ENCODE data around the gene SETBP1.

DNA sequence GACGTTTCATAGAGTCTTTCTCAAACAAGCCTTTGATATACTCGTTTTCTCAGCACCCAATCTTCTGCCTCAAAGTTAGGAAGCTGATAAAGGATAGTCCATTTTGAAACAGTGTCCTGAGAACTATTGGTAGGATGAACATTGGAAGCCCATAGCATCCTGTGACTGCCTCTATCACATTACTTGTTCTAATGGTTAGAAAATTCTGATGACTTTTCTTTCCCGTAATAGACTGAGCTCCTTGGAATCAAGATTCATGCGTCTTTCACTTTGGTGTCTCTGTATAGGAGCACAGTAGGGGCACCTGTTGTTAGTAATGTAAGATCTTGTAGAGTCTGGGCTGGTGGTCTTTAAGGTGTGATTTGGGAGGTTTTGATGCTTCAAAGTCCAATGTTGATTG, 87.1 kb downstream of the SETBP1 start:
- no peak for TF ChIP-seq CTCF (tag by site-specific recombination; IDR thresholded peaks at IDR 0.05)
- TF ChIP-seq ZNF768 (tag by site-specific recombination; IDR thresholded peaks at IDR 0.05) = no peak
- TF ChIP-seq ZNF404 (tag by site-specific recombination; IDR thresholded peaks at IDR 0.05) = no peak
- no peak for TF ChIP-seq ZNF549 (tag by site-specific recombination; IDR thresholded peaks at IDR 0.05)
- TF ChIP-seq ZNF274 (IDR thresholded peaks at IDR 0.05; ENCODE audit: low read length) = no peak
- TF ChIP-seq ZNF274 (tag by site-specific recombination; IDR thresholded peaks at IDR 0.05; ENCODE audit: borderline replicate concordance) = no peak
- TF ChIP-seq, protein P1, sequence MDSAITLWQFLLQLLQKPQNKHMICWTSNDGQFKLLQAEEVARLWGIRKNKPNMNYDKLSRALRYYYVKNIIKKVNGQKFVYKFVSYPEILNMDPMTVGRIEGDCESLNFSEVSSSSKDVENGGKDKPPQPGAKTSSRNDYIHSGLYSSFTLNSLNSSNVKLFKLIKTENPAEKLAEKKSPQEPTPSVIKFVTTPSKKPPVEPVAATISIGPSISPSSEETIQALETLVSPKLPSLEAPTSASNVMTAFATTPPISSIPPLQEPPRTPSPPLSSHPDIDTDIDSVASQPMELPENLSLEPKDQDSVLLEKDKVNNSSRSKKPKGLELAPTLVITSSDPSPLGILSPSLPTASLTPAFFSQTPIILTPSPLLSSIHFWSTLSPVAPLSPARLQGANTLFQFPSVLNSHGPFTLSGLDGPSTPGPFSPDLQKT (IDR thresholded peaks at IDR 0.05; ENCODE audit: borderline replicate concordance, low read depth, low read length) = no peak
- no peak for TF ChIP-seq ZNF350 (tag by site-specific recombination; IDR thresholded peaks at IDR 0.05)
- TF ChIP-seq ZNF354C (tag by site-specific recombination; IDR thresholded peaks at IDR 0.05; ENCODE audit: borderline replicate concordance, low read depth) = no peak
- no peak for TF ChIP-seq KLF10 (tag by site-specific recombination; IDR thresholded peaks at IDR 0.05)
